ENCODE results near the gene ZBTB39. TPM values are rescaled to one million over a fixed set of nuclear protein-coding genes. Genes with fewer than 3 reads are reported as not detected.
"Not testable (repeated sequence)": the region's sequence is repeated elsewhere in the genome, so short reads cannot be mapped to it uniquely, and the experiment has no call there.

The ZBTB39 gene
- total RNA-seq, 1 donor from 2014 or later: 23.5 TPM

- peaks cover 5% of the 10 kb centered on the region for H3K27me3 Mint-ChIP-seq (ENCODE audit: unreplicated experiment)
- TF ChIP-seq CTCF (IDR thresholded peaks at IDR 0.05; ENCODE audit: partially characterized antibody, unreplicated experiment): no peak
- H3K27ac Mint-ChIP-seq (ENCODE audit: unreplicated experiment): no peak overlapping the region
- no peak for DNase-seq
- H3K4me1 Mint-ChIP-seq (ENCODE audit: low read depth, unreplicated experiment): no peaks in the 10 kb centered on the region
- peaks cover 2% of the 10 kb centered on the region for H3K9me3 Mint-ChIP-seq (ENCODE audit: unreplicated experiment)
- no peak overlapping the region for H3K4me3 Mint-ChIP-seq (ENCODE audit: unreplicated experiment)
- no peaks in the 10 kb centered on the region for H3K36me3 Mint-ChIP-seq (ENCODE audit: unreplicated experiment)
These were observed 13.8 kb upstream of the ZBTB39 start for GRCh38 chr12:57019983-57020719.

GRCh38 chr12:57018906-57019305 is 12.6 kb upstream of the ZBTB39 start:
- no peaks in the 10 kb centered on the region for H3K4me1 Mint-ChIP-seq (ENCODE audit: low read depth, unreplicated experiment)
- no peak for DNase-seq
- H3K36me3 Mint-ChIP-seq (ENCODE audit: unreplicated experiment): no peaks in the 10 kb centered on the region
- H3K4me3 Mint-ChIP-seq (ENCODE audit: unreplicated experiment): no peak overlapping the region
- no peak for TF ChIP-seq CTCF (IDR thresholded peaks at IDR 0.05; ENCODE audit: partially characterized antibody, unreplicated experiment)
- peaks cover 2% of the 10 kb centered on the region for H3K9me3 Mint-ChIP-seq (ENCODE audit: unreplicated experiment)
- no peak overlapping the region for H3K27ac Mint-ChIP-seq (ENCODE audit: unreplicated experiment)
- H3K27me3 Mint-ChIP-seq (ENCODE audit: unreplicated experiment): peaks cover 6% of the 10 kb centered on the region

- H3K27ac Mint-ChIP-seq (ENCODE audit: unreplicated experiment); H3K36me3 Mint-ChIP-seq (ENCODE audit: unreplicated experiment); H3K27me3 Mint-ChIP-seq (ENCODE audit: unreplicated experiment); H3K4me3 Mint-ChIP-seq (ENCODE audit: unreplicated experiment); H3K9me3 Mint-ChIP-seq (ENCODE audit: unreplicated experiment); H3K4me1 Mint-ChIP-seq (ENCODE audit: low read depth, unreplicated experiment); DNase-seq: not testable (repeated sequence)
These were observed 12.0 kb upstream of the ZBTB39 start for GRCh38 chr12:57018353-57018752.

GRCh38 chr12:57016348-57016747 is 10.0 kb upstream of the ZBTB39 start, which contains the start of gene TAC3:
Gene TAC3 (minus strand): TSS chr12:57016529. CDS start chr12:57015797, 732 bp downstream.
- DNase-seq: no peak
- Mint-ChIP-seq H3K27ac (ENCODE audit: unreplicated experiment) (no peak within 1 kb of the TSS), H3K36me3 (ENCODE audit: unreplicated experiment) (no peaks in the 10 kb centered on the region), H3K4me3 (ENCODE audit: unreplicated experiment) (no peak within 1 kb of the TSS), H3K4me1 (ENCODE audit: low read depth, unreplicated experiment) (no peaks in the 10 kb centered on the region), H3K27me3 (ENCODE audit: unreplicated experiment) (peaks cover 5% of the 10 kb centered on the region), H3K9me3 (ENCODE audit: unreplicated experiment) (peaks cover 2% of the 10 kb centered on the region)
- TF ChIP-seq CTCF (IDR thresholded peaks at IDR 0.05; ENCODE audit: partially characterized antibody, unreplicated experiment): no peak

- no peaks in the 10 kb centered on the region for H3K9me3 Mint-ChIP-seq (ENCODE audit: unreplicated experiment)
- H3K4me1 Mint-ChIP-seq (ENCODE audit: low read depth, unreplicated experiment): no peaks in the 10 kb centered on the region
- peak overlapping the region; percentile 70 for H3K4me3 Mint-ChIP-seq (ENCODE audit: unreplicated experiment)
- no peak for DNase-seq
- no peak for TF ChIP-seq CTCF (IDR thresholded peaks at IDR 0.05; ENCODE audit: partially characterized antibody, unreplicated experiment)
- no peak overlapping the region for H3K27ac Mint-ChIP-seq (ENCODE audit: unreplicated experiment)
- H3K36me3 Mint-ChIP-seq (ENCODE audit: unreplicated experiment): no peaks in the 10 kb centered on the region
- H3K27me3 Mint-ChIP-seq (ENCODE audit: unreplicated experiment): peaks cover 5% of the 10 kb centered on the region
These were observed 6.5 kb upstream of the ZBTB39 start for GRCh38 chr12:57012600-57013465.
